ENCODE data around the gene DENND4A.

GRCh38 chr15:65819563-65819960 lies 27.5 kb upstream of the DENND4A start:
- TF ChIP-seq CTCF (conservative IDR thresholded peaks at IDR 0.05; ENCODE audit: low read depth, low read length): no peak
- TF ChIP-seq EZH2phosphoT487 (IDR thresholded peaks at IDR 0.05; ENCODE audit: borderline replicate concordance, low read length): no peak
